Stimulated activated naive CD8-positive, alpha-beta T cell treated with anti-CD3 and anti-CD28 coated beads, Interleukin-15, amount 100 ng/mL, for 72 hours (primary cell): Measurements from ENCODE around the gene SMAD5.

Experiments used
- ATAC-seq: fragments of 150-1000 bp; cut with Tn5 transposase; 2 replicates; pipeline ENCODE4 v1.10.0; 2021; ENCODE audit warnings: mild to moderate bottlenecking, moderate library complexity
- DNase-seq, 2 donors: peaks; one replicate each; pipeline ENCODE4 v3.0.0; 2021 to 2022
- H3K27ac Mint-ChIP-seq, 2 donors: one replicate each; pipeline ENCODE4 v1.8.0; 2022; ENCODE audit warnings: mild to moderate bottlenecking in 2 of 2, mixed read lengths in 2 of 2, moderate library complexity in 2 of 2
- H3K27me3 Mint-ChIP-seq: one replicate; pipeline ENCODE4 v1.8.0; 2022; ENCODE audit warnings: mixed read lengths
- H3K4me1 Mint-ChIP-seq: one replicate; pipeline ENCODE4 v1.8.0; 2022; ENCODE audit warnings: mild to moderate bottlenecking, mixed read lengths
- H3K4me3 Mint-ChIP-seq, 2 donors: one replicate each; pipeline ENCODE4 v1.8.0; 2022; ENCODE audit warnings: mild to moderate bottlenecking in 2 of 2, mixed read lengths in 2 of 2, moderate library complexity in 1 of 2
- H3K9me3 Mint-ChIP-seq, 2 donors: one replicate each; pipeline ENCODE4 v1.8.0; 2022; ENCODE audit warnings: mixed read lengths in 2 of 2

Gene SMAD5

DNA sequence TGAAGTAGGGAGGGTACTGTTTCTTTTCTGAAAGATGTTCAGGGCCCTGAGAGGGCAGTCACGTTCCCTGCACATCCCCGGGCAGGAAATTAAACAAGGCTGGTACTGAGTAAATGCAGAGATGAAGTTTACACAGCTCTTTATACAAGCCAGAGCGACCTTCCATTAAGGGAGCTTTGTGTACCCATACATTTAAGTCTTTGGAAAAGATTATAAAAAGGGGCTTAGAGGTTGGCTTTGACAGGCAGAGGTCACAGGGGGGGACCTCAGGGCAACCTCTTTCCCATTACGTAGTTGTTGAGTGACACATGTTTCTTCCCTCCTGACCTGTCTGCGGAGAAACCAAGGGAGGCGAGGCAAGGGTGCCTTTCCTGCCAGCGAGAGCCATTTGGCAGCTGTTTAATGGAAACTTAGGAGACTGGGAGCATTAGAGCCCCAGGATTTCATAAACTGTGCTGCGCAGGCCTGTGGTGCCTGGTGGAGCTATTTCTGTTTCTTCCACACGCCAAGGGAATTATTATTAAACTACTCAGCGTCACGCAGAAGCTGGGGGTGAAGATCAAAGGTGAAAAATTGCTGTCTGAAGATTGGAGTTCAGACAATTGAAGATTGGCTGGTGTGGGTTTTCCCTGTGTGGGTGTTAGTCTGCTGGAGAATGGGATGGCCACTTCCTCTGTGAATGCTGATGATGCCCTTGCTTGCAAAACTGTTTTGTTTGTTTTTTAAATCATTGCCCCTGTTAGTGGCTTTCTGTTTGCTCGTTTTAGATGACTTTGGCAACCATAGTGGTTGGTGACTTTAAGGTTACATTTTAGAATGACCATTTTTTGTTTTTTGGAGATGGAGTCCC lies 63.6 kb downstream of the SMAD5 start:
- H3K4me3 Mint-ChIP-seq, result no peak overlapping the region
- H3K27me3 Mint-ChIP-seq, result peaks cover 91% of the 10 kb centered on the region
- no peaks in the 10 kb centered on the region for H3K9me3 Mint-ChIP-seq
- no peak overlapping the region for H3K27ac Mint-ChIP-seq
- ATAC-seq, result no peak
- DNase-seq, result no peak
- H3K4me1 Mint-ChIP-seq, result peaks cover 11% of the 10 kb centered on the region

GRCh38 chr5:136197462-136198142 lies 65.0 kb downstream of the SMAD5 start:
- ATAC-seq (no peak), DNase-seq (no peak)
- Mint-ChIP-seq H3K27me3 (peaks cover 89% of the 10 kb centered on the region), H3K27ac (no peak overlapping the region), H3K9me3 (no peaks in the 10 kb centered on the region), H3K4me1 (peaks cover 6% of the 10 kb centered on the region), H3K4me3 (no peak overlapping the region)

GRCh38 chr5:136198453-136198852 lies 65.8 kb downstream of the SMAD5 start:
- ATAC-seq, result no peak
- H3K27me3 Mint-ChIP-seq, result peaks cover 89% of the 10 kb centered on the region
- H3K9me3 Mint-ChIP-seq, result no peaks in the 10 kb centered on the region
- H3K4me3 Mint-ChIP-seq, result no peak overlapping the region
- no peak overlapping the region for H3K27ac Mint-ChIP-seq
- H3K4me1 Mint-ChIP-seq, result no peaks in the 10 kb centered on the region
- no peak for DNase-seq

GRCh38 chr5:136199408-136199807 lies 66.8 kb downstream of the SMAD5 start:
- DNase-seq (no peak), ATAC-seq (no peak)
- no peaks in the 10 kb centered on the region for H3K9me3 Mint-ChIP-seq
- H3K4me1 Mint-ChIP-seq, result no peaks in the 10 kb centered on the region
- no peak overlapping the region for H3K4me3 Mint-ChIP-seq
- H3K27ac Mint-ChIP-seq, result no peak overlapping the region
- peaks cover 89% of the 10 kb centered on the region for H3K27me3 Mint-ChIP-seq

DNA sequence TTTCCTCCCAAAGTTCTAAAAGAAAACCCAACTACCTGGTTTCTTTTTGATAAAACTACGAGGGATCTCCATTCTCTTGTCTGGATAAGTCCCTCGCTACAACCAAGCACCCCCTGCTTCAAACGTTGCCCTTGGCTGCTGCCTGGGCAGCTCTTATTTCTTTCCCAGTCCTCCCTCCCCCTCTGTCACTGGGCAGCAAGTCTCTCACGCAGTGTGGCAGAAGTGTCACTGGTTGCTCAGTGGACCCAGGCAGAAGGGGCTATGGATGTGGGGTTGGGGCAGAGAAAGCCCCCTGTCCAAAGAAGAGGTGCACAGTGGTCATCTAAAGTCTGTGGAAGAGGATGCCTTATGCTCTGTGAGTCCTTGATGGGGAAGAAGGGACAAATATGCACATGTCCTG lies 67.5 kb downstream of the SMAD5 start:
- ATAC-seq, result no peak
- Mint-ChIP-seq H3K27ac (no peak overlapping the region), H3K4me3 (no peak overlapping the region), H3K27me3 (peaks cover 84% of the 10 kb centered on the region), H3K4me1 (no peaks in the 10 kb centered on the region), H3K9me3 (no peaks in the 10 kb centered on the region)
- DNase-seq, result no peak

DNA sequence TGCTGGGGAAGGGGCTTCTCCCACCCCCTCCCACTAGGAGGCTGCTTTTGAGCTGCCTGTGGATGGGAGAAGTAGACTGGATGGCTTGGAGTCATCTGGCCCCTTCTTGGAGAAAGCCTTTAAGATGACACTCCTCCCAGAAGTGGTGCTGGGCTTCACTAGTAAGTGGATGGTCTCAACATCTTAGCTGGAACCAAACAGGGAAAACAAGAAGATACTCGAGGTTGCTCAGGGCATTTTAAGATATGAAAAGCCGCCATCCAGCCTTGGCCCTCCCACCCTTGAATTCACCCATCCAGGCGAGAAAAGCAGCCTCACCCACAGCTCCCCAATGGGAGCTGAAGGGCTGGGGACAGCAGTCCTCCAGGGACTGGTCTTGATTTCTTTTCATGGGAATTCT lies 68.1 kb downstream of the SMAD5 start:
- Mint-ChIP-seq H3K27ac (no peak overlapping the region), H3K4me3 (no peak overlapping the region), H3K27me3 (peaks cover 79% of the 10 kb centered on the region), H3K9me3 (no peaks in the 10 kb centered on the region), H3K4me1 (no peaks in the 10 kb centered on the region)
- no peak for ATAC-seq
- DNase-seq, result no peak

GRCh38 chr5:136201870-136202269 lies 69.2 kb downstream of the SMAD5 start:
- H3K27ac Mint-ChIP-seq, result no peak overlapping the region
- H3K27me3 Mint-ChIP-seq, result peaks cover 76% of the 10 kb centered on the region
- no peaks in the 10 kb centered on the region for H3K4me1 Mint-ChIP-seq
- ATAC-seq (no peak), DNase-seq (no peak)
- H3K4me3 Mint-ChIP-seq, result no peak overlapping the region
- no peaks in the 10 kb centered on the region for H3K9me3 Mint-ChIP-seq

DNA sequence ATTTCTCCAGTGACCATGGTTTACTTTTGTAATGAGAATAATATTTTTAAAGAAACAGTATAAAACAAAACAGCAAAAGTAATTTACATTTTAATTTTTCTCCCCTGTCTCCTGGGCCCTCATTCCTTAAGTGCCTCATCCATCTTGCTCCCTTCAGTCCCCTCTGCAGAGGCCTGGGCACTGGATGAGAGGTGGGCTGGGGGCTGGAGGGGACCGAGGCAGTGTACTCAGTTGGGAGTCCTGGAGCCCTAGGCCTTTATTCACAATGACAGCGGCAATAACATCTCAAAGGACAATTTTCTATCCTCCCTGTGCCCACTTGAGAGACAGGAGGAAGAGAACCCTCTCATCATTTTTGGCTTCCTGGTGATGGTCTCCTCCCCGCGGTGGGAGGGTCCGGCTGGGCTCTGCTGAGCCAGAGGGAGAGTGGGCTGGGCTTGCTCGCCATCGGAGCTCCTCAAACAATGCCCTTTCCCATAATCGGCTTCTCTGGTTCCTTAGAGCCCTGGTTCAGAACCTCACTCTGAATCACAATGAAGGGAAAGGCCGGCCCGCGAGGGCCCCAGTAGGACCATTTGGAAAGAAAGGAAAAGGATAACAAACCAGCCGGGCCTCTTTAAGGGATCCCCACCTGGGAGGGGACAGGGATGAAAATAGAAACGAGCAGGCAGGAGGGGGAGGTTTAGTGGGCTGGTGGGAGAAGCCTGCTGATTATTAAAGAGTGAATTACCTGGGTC lies 70.0 kb downstream of the SMAD5 start:
- Mint-ChIP-seq H3K9me3 (no peaks in the 10 kb centered on the region), H3K4me1 (no peaks in the 10 kb centered on the region), H3K27ac (no peak overlapping the region), H3K27me3 (peaks cover 69% of the 10 kb centered on the region), H3K4me3 (no peak overlapping the region)
- no peak for DNase-seq
- no peak for ATAC-seq

DNA sequence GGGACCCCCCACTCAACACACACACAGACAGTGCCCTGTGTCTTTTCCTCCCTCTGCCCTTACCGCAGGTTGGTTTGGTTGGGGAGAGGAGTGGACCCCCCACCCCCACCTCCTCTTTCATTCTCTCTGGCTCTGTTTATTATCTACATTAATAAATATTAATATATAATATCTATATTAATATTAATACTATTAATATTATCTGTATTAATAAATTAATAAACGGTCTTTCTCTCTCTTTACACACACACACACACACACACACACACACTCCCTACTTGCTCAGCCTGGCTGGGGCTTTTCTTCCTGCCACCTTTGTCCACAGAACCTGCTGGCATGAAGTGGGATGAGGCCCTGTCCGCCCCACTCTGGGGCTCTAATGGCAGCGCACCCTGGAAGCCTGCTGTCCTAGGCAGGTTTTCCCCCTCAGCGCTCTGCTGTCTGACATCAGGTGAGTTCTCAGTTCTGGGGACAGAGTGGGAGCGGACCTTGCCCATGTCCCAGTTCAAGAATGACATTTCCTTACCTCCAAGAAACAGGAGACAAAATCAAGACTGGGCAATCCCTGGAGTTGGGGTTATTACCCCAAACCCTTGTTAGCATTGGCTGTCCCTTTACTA lies 70.8 kb downstream of the SMAD5 start:
- peaks cover 73% of the 10 kb centered on the region for H3K27me3 Mint-ChIP-seq
- H3K9me3 Mint-ChIP-seq, result no peaks in the 10 kb centered on the region

GRCh38 chr5:136205061-136205702 lies 72.5 kb downstream of the SMAD5 start:
- Mint-ChIP-seq H3K9me3 (no peaks in the 10 kb centered on the region), H3K4me1 (no peaks in the 10 kb centered on the region), H3K4me3 (no peak overlapping the region), H3K27ac (no peak overlapping the region), H3K27me3 (peaks cover 68% of the 10 kb centered on the region)
- ATAC-seq (no peak), DNase-seq (no peak)

More for the DNA sequence above, 70.8 kb downstream of the SMAD5 start:
- Mint-ChIP-seq H3K27ac (no peak overlapping the region), H3K4me3 (no peak overlapping the region), H3K4me1 (no peaks in the 10 kb centered on the region)
- ATAC-seq (no peak), DNase-seq (no peak)

GRCh38 chr5:136205941-136206340 lies 73.3 kb downstream of the SMAD5 start:
- DNase-seq, result no peak
- no peak overlapping the region for H3K4me3 Mint-ChIP-seq
- H3K4me1 Mint-ChIP-seq, result no peaks in the 10 kb centered on the region
- peaks cover 72% of the 10 kb centered on the region for H3K27me3 Mint-ChIP-seq
- no peaks in the 10 kb centered on the region for H3K9me3 Mint-ChIP-seq
- H3K27ac Mint-ChIP-seq, result no peak overlapping the region
- ATAC-seq, result no peak

DNA sequence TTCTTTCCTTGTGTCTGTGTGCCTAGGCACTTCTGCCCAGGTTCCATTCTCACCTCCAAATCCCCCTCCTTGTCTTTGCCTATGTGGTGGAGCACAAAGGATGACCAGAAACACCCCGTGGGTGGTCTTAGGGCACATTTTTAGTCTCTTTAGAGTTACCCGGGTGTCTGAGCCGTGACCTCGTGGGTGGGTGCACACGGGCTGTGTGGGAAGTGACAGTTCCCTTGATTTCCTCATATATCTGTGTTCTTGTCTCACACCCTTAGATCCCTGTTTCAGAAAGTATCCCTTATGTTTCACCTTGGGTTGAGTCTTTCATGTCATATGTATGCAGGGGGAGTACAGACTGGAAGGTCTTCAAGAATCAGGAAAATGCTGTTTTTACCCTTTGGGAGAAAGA lies 73.7 kb downstream of the SMAD5 start:
- Mint-ChIP-seq H3K9me3 (no peaks in the 10 kb centered on the region), H3K27me3 (peaks cover 72% of the 10 kb centered on the region), H3K4me3 (no peak overlapping the region), H3K27ac (no peak overlapping the region), H3K4me1 (no peaks in the 10 kb centered on the region)
- no peak for DNase-seq
- ATAC-seq, result no peak

DNA sequence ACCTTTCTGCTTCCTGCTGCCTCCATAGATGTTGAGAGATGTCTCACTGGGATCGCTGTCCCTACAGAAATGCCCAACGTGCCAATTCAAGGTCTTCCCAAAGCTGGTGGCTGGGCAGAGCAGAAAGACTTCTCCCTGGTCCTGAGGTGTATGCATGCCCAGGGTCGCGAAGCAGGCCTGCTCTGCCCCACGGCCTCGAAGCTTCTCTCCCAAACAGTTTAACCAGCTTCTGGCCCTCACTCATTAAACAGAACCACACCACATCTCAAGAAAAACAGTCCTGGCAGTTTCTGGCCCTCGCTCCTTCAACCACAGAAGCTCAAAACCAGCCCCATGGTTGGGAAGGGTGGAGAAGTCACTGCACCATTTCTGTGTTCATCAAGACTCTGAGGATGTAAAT lies 75.0 kb downstream of the SMAD5 start:
- DNase-seq (no peak), ATAC-seq (no peak)
- H3K27me3 Mint-ChIP-seq, result peaks cover 73% of the 10 kb centered on the region
- no peak overlapping the region for H3K4me3 Mint-ChIP-seq
- H3K4me1 Mint-ChIP-seq, result peaks cover 4% of the 10 kb centered on the region
- no peaks in the 10 kb centered on the region for H3K9me3 Mint-ChIP-seq
- no peak overlapping the region for H3K27ac Mint-ChIP-seq

- Mint-ChIP-seq H3K4me1 (peaks cover 4% of the 10 kb centered on the region), H3K9me3 (no peaks in the 10 kb centered on the region), H3K27ac (peak overlapping the region in 1 of 2 donors; percentile 92), H3K27me3 (peaks cover 60% of the 10 kb centered on the region), H3K4me3 (no peak overlapping the region)
- no peak for ATAC-seq
- DNase-seq, result no peak
Observed at GRCh38 chr5:136208916-136209315, 76.3 kb downstream of the SMAD5 start.

DNA sequence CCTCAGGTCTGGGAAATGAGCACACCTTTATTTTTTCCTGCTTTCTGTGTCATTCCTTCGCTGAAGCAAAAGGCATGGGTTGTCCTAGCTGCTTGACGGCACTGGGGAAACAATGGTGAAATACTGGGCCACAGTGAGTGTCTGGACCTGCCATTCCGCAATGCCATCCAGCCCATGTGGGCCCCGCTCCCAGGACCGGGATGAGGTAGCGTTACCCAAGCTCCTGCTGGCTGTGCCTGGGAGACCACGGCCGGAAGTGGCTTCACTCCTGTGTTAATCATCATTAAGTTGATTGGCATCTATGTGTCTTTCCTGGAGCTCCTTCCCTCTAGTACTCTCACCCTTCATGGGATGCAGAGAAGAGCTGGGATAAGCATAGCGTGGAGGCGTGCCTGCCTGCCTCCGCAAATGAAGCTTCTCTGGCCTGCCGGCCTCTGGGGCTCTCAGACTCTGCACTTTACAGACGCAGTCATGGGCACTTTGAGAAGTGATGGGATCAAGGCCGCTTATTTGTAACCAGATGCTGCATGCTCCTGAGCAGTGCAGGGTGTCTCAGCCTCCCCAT lies 76.8 kb downstream of the SMAD5 start:
- Mint-ChIP-seq H3K27me3 (peaks cover 55% of the 10 kb centered on the region), H3K27ac (peak overlapping the region in 1 of 2 donors; percentile 92), H3K9me3 (no peaks in the 10 kb centered on the region), H3K4me3 (no peak overlapping the region), H3K4me1 (peaks cover 4% of the 10 kb centered on the region)
- ATAC-seq, result no peak
- DNase-seq, result no peak
